ENCODE results near the gene USP34. TPM values are rescaled to one million over a fixed set of nuclear protein-coding genes. Genes with fewer than 3 reads are reported as not detected.
A peak's percentile ranks its signal among the peaks of the same experiment; 100 is the strongest.

Gene USP34
- total and polyA plus RNA-seq, 2 of the 4 experiments (the other 2 are of a cell fraction): 34.7 to 128 TPM

DNA sequence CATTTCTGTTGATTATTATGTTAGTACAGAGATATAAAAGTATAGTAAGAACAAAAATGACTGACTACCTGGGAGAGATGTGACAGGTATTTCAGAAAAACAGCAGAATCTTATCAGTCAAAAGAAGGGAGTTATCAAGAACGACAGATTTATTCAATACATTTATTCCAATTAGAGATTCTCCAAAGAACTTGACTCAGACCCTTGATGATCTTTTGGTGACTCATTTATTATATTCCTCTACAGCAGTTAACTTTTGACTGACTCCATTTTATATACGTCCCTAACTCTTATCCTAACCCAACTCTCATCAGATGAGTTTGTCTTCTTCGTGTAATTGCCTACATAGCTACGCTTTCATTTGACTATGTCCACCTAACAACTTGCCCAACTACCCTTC is 217.8 kb downstream of the USP34 start:
- no peak overlapping the region for H4K5ac ChIP-seq (ENCODE audit: low read depth, low read length)
- dilution Hi-C loops (cut with HindIII; ENCODE audit: low sequenced_read_pairs, unreplicated experiment): no loop called here
- no peak overlapping the region for H3K4me2 ChIP-seq (ENCODE audit: low read depth, low read length)
- no peak overlapping the region for H2AFZ ChIP-seq (replicated peaks; ENCODE audit: low read length, poor library complexity)
- no peak overlapping the region for H4K8ac ChIP-seq (ENCODE audit: low read depth in 2 of 2, low read length in 2 of 2)
- no peak overlapping the region for H3K23ac ChIP-seq (ENCODE audit: low read depth, low read length)
- H3K4me1 ChIP-seq (ENCODE audit: control insufficient read depth, insufficient read depth, low read length): peaks cover 2% of the 10 kb centered on the region; the same call in 1 of the 2 replicates
- no peak overlapping the region for H3K9ac ChIP-seq (ENCODE audit: low read depth, low read length)
- no peak overlapping the region for H2AK5ac ChIP-seq (ENCODE audit: low read depth, low read length)
- no peak overlapping the region for H3K14ac ChIP-seq (replicated peaks; ENCODE audit: low read depth, low read length)
- no peak overlapping the region for H3K56ac ChIP-seq (ENCODE audit: extremely low read depth, insufficient read depth, low read length)
- no peaks in the 10 kb centered on the region; the same call in 1 of the 2 replicates for H4K20me1 ChIP-seq (ENCODE audit: insufficient read depth, low read length)
- H3K27me3 ChIP-seq (ENCODE audit: control insufficient read depth, insufficient read depth, low read length): no peaks in the 10 kb centered on the region
- H2BK20ac ChIP-seq (ENCODE audit: low read depth, low read length): no peak overlapping the region
- WGBS, 2 experiments (ENCODE audit: extremely low coverage in 2 of 2, insufficient read length in 1 of 2): 63% methylated on average over 1 of the region's 4 CpGs; no CpG with 5 or more reads in 1 of the 2 experiments
- no peak overlapping the region for H2BK120ac ChIP-seq (ENCODE audit: low read depth, low read length)
- no peaks in the 10 kb centered on the region for H3K9me3 ChIP-seq (ENCODE audit: control insufficient read depth, insufficient read depth, low read length)
- intact Hi-C loops (cut with micrococcal nuclease): no loop called here
- peaks cover 5% of the 10 kb centered on the region for H3K9me1 ChIP-seq (ENCODE audit: insufficient read depth, low read length)
- ChIA-PET CTCF (no interaction called here), POLR2A (ENCODE audit: unreplicated experiment) (no interaction called here)
- no peak overlapping the region for H3K4me3 ChIP-seq (ENCODE audit: insufficient read depth, low read depth, low read length)
- peaks cover 11 to 13% of the 10 kb centered on the region in 2 experiments for H3K79me1 ChIP-seq (ENCODE audit: low read depth in 1 of 2, low read length in 2 of 2)
- peaks cover 14% of the 10 kb centered on the region for H3K36me3 ChIP-seq (ENCODE audit: control insufficient read depth, insufficient read depth, low read length)
- no peak overlapping the region for H3K27ac ChIP-seq (ENCODE audit: insufficient read depth, low read length)
- no peak overlapping the region for H3K18ac ChIP-seq (ENCODE audit: low read depth, low read length)
- no peak overlapping the region for H3K4ac ChIP-seq (ENCODE audit: low read depth, low read length)
- in situ Hi-C loops (cut with MboI; ENCODE audit: low sequenced_read_pairs): no loop called here
- no peak for TF ChIP-seq MAFK (IDR thresholded peaks at IDR 0.05; ENCODE audit: low read depth, low read length)
- TF ChIP-seq, protein P1, sequence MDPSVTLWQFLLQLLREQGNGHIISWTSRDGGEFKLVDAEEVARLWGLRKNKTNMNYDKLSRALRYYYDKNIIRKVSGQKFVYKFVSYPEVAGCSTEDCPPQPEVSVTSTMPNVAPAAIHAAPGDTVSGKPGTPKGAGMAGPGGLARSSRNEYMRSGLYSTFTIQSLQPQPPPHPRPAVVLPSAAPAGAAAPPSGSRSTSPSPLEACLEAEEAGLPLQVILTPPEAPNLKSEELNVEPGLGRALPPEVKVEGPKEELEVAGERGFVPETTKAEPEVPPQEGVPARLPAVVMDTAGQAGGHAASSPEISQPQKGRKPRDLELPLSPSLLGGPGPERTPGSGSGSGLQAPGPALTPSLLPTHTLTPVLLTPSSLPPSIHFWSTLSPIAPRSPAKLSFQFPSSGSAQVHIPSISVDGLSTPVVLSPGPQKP (IDR thresholded peaks at IDR 0.05; ENCODE audit: borderline replicate concordance, low read depth, low read length): no peak
- TF ChIP-seq RCOR1 (IDR thresholded peaks at IDR 0.05; ENCODE audit: insufficient replicate concordance, low read length): no peak
- no peak for TF ChIP-seq MAZ (IDR thresholded peaks at IDR 0.05; ENCODE audit: borderline replicate concordance, low read depth, low read length)
- no peak for TF ChIP-seq RFX5 (IDR thresholded peaks at IDR 0.05; ENCODE audit: low read depth, low read length)
- H4K91ac ChIP-seq (ENCODE audit: insufficient read depth, low read depth, low read length): no peak overlapping the region
- no peak overlapping the region for H2AK9ac ChIP-seq (replicated peaks; ENCODE audit: low read depth, low read length, poor library complexity)
- ATAC-seq (ENCODE audit: low read depth): no peak
- DNase-seq: peak; percentile 33
- H2BK15ac ChIP-seq (ENCODE audit: low read depth, low read length): no peak overlapping the region
- no TSS peak for BruUV-seq (replicated peaks)
- H2BK5ac ChIP-seq (ENCODE audit: low read depth, low read length, poor library complexity, severe bottlenecking): no peak overlapping the region

Measured in IMR-90 (cell line).